Tongue (tissue), 2 donors: ENCODE results near the gene CYTH4. TPM values are rescaled to one million over a fixed set of nuclear protein-coding genes. Genes with fewer than 3 reads are reported as not detected.
"Not testable (repeated sequence)": the region's sequence is repeated elsewhere in the genome, so short reads cannot be mapped to it uniquely, and the experiment has no call there.

Source experiments
- DNase-seq: peaks from one replicate; pipeline ENCODE4 v3.0.0-alpha.2; 2015
- total RNA-seq: library from RNA; depleted of rRNA; stranded (reverse); fragments of >200 nt; gene quantifications from one replicate; pipeline ENCODE4 v1.2.3, GENCODE V29; 2014

CYTH4 gene
- total RNA-seq, 1 donor from 2014 or later: 20.5 TPM

- no peak for DNase-seq
Observed at GRCh38 chr22:37249986-37250385, 32.3 kb upstream of the CYTH4 start.

- DNase-seq: not testable (repeated sequence)
Observed at GRCh38 chr22:37251836-37252235, 30.5 kb upstream of the CYTH4 start.

- DNase-seq: no peak
Observed at GRCh38 chr22:37253126-37253660, 29.1 kb upstream of the CYTH4 start.

- no peak for DNase-seq
Observed at GRCh38 chr22:37254209-37254866, 28.0 kb upstream of the CYTH4 start.

GRCh38 chr22:37254867-37255233, 27.5 kb upstream of the CYTH4 start:
- no peak for DNase-seq

- no peak for DNase-seq
Observed at GRCh38 chr22:37255558-37256006, 26.7 kb upstream of the CYTH4 start.

GRCh38 chr22:37256075-37256726, 26.1 kb upstream of the CYTH4 start:
- no peak for DNase-seq

- no peak for DNase-seq
Observed at GRCh38 chr22:37258005-37258752, 24.1 kb upstream of the CYTH4 start.

- DNase-seq: no peak
Observed at GRCh38 chr22:37258753-37259401, 23.4 kb upstream of the CYTH4 start.

- peak; percentile 65 for DNase-seq
Observed at GRCh38 chr22:37259540-37260029, 22.7 kb upstream of the CYTH4 start.

GRCh38 chr22:37260155-37260795, 22.0 kb upstream of the CYTH4 start:
- DNase-seq: no peak

GRCh38 chr22:37260901-37261336, 21.4 kb upstream of the CYTH4 start:
- DNase-seq: peak; percentile 70

- no peak for DNase-seq
Observed at GRCh38 chr22:37262346-37262745, 20.0 kb upstream of the CYTH4 start.

GRCh38 chr22:37263966-37264887, 18.1 kb upstream of the CYTH4 start:
- no peak for DNase-seq

- DNase-seq: no peak
Observed at GRCh38 chr22:37266581-37267134, 15.7 kb upstream of the CYTH4 start.

- DNase-seq: peak; percentile 62
Observed at GRCh38 chr22:37267135-37267587, 15.1 kb upstream of the CYTH4 start.

GRCh38 chr22:37267661-37268413, 14.5 kb upstream of the CYTH4 start:
- DNase-seq: no peak

GRCh38 chr22:37269936-37270678, 12.2 kb upstream of the CYTH4 start:
- no peak for DNase-seq
